Femur (tissue), 1 donor: ENCODE data around the gene CCDC174.
"Not testable (repeated sequence)": the region's sequence is repeated elsewhere in the genome, so short reads cannot be mapped to it uniquely, and the experiment has no call there.

Source experiments
- DNase-seq: peaks from one replicate; pipeline ENCODE4 v3.0.0-alpha.2; 2017

CCDC174 gene

DNA sequence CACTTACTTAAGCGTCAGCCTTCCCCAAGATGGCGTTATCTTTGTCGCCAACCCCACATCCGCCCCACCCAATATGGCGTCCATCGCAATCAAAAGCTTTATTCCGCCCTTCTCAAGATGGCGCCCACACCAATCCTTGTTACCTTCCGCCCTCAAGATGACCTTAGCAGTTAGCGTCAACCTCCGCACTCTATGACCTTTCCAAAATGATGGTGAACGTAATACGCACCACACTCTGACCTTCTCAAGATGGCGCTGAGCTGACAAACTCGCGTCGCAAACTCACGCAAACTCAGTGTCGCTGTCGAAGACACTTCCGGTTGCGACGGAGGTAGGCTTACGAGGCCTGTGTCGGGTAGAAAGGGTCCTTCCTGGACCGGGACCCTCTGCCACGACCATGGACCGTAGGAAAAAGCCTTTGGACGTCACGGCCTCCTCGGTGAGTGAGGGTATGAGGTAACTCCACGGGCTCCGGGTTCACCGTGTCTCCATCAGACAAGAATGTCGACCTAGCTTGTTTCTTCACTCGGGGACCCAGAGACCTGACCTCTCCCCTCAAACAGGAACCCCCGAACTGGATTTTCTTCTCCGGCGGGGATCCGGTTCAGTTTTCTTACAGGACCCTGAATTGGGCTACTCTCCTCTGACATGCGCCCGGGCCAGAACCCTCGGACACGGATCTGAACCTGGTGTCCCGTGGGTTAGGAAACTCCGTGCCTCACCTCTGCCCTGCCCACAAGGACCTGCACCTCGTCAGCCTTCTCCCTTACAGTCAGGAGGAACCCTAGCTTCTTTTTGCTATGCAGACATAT, at the start of gene CCDC174:
Gene CCDC174 (plus strand): TSS at position 323 of the 812 bp plus-strand sequence. CDS start 75 bp downstream, at position 398.
- peak; percentile 97 for DNase-seq

DNA sequence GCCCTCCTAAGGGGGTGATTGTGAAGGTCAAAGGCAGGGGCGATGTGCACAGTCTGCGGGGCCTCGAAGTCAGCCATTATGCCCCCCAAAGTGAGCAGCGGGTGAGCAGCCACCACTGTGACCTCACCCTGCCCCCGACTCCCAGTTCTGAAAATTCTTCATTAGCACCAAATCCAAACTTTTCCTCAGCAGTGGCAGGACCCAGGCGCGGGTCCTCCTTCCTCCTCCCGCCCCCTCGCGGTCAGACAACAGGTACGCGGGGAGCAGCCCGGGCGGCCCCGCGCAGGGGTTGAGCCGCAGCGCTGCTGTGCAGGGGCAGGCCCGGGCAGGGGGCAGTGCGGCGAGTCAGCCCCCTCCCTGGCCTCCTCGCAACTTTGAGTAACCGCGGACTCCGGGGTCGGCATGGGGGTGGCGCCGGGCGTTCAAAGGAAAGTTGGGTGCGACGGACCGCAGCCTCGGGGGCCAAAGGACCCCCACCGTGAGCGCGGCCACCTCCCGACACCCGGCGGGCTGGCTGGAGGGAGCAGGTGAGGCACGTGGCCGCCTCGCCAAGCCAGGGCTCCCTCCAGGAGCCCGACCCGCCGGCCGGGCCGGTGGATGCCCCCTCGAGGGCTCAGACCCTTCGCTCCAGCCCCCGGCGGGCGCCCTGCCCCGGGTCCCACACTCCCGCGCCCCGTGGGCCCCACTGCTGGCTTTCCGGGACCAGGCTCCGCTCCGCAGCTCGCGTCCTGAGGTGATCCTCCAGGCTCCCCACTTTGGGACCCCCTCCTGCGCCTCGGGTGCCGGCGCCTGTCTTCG, 49.4 kb upstream of the CCDC174 start:
- DNase-seq, result no peak

DNA sequence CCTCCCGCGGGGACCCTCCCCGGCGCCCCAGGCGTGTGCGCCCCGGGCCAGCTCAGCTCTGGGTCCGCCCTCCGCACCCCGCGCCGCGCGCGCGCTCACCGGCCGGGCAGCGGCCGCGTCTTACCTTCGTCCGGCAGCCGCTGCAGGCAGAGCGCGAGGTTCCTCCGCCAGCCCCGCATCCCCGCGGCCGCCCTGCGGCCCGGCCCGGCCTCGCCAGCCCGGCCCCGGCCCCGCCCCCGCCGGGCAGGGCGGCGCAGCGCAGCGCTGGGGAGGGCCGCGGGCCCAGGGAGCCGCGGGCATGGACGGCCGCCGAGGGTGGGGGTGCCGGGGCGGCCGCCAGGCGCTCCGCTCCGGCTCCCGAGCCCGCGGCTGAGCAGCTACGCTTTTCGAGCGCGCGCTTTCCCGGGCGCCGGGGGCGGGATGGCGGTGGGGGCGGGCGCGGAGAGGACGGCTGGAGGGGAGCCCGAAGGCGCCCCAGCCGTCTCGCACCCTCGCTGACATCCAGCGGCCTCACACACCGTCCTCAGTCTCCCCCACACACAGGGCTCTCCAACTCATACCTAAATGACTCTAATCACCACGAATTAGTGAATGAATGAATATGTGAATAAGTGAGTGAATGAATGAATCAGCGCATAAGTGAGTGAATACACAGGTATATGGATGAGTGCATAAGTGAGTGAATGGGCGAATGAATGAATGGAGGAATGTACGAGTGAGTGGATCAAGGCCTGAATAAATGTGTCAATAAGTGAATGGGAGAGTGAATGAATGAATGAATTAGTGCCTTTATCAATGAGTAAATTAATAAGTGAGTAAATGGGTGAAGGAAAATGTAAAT, 48.5 kb upstream of the CCDC174 start:
- no peak for DNase-seq

DNA sequence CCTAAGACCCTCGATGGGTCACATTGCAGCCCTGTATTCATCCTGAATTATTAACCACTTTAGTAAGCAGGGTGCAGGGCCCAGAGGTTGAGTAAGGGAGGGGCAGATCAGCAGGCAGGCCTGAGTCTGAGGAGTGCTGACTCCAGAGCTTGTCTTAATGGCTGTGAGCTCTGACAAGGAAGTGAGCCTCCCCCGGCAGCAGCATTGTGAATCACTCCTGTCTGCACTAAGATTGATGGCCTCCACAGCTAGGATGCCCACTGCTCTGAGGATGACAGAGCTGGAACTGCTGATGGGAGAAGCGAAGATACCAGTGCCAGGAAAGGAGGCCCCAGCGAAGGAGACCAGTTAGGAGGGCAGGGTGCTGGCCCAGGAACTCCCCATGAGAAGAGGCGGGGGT, 46.5 kb upstream of the CCDC174 start:
- no peak for DNase-seq

DNA sequence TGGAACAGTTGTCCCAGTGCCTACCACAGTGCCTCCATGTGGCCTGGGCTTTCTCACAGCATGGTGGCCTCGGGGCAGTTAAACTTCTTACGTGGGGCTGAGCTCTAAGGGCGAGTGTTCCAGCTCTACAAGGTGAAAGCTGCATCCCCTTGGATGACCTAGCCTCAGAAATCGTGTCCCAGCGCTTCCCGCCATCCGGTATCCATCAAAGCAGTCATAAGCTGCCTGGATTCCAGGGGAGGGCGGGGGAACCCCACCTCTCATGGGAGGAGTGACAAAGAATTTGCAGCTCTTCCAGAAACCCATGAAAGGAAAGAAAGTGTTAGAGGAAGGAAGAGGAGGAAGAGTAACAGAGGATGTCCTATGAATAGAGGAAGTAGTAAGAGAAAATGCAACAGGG, 45.8 kb upstream of the CCDC174 start:
- DNase-seq, result no peak

DNA sequence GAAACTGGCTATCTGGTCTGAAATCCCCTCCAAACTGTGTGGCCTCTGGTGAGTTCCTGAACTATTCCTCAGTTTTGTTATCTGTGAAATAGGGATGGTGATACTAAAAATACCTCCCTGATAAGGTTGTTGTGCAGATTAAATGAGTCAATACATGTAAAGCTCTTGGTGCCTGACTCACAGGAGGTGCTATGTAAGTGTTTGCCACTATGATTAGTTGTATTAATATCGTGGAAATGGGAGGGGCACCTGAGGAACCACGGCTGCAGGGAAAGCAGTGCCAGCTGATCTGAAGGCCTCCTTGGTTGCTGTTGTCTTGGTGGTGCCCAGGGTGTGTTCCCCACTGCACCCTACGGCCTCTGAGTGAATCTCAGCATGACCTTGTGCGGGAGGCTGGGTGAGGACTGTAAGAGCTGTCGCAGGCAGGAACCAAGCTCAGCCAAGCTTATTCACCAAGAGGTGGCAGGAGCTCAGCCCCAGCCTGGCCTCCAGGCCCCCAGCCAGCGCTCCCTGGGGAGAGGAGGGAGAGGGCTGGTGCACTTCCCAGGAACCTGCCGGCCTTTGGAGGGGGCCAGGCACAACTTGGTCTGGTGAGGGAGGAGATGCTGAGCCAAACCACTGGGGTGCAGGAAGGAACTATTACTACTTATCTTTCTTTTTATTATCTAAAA, 44.8 kb upstream of the CCDC174 start:
- no peak for DNase-seq

DNA sequence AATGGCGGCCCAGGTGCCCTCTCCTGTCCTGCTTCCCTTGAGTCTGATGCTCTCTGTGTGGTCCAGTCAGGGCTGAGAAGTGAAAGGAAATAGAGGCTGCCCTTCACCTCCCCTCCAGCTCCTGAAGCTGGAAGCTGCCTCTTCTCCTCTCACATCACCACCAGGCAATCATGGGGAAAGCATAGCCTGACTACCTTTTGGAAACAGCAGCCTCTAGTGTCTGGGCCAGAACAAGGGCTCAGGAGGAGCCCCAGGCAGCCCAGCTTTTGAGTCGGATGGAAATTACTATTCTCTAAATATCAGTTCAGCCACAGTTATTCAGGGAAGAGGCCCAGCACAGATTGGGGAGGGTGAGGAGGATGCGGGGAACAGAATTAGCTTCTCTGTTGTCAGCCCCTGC, 43.3 kb upstream of the CCDC174 start:
- DNase-seq, result no peak

DNA sequence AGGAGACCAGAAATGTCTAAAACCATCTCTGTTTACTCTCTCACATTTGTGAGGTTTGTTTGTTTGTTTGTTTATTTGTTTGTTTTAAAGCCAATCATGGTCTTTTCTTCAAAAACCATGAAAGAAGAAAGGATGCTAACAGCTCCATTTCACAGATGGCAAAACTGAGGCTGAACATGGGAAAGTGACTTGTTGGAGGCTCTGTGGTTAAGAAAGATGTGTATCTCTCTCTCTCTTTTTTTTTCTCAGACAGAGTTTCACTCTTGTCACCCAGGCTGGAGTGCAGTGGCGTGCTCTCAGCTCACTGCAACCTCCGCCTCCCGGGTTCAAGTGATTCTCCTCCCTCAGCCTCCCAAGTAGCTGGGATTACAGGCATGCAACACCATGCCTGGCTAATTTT, 42.5 kb upstream of the CCDC174 start:
- not testable (repeated sequence) for DNase-seq

DNA sequence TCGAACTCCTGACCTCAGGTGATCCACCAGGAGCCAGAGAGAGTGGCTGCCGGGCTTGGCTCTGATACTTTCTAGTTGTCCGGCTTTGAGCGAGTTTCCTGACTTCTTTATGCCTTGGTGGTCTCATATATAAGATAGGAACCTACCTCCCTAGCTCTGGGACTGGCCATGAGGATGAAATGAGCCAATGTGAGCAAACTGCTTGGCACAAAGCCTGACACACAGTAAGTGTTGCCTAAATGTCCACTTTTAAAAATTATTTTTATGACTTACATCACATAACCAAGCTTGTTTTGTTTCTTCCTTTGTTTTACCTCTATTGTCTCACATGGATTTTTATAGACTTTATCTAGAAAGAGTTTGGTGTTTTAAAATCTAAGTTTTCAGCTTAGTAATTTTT, 42.1 kb upstream of the CCDC174 start:
- no peak for DNase-seq

DNA sequence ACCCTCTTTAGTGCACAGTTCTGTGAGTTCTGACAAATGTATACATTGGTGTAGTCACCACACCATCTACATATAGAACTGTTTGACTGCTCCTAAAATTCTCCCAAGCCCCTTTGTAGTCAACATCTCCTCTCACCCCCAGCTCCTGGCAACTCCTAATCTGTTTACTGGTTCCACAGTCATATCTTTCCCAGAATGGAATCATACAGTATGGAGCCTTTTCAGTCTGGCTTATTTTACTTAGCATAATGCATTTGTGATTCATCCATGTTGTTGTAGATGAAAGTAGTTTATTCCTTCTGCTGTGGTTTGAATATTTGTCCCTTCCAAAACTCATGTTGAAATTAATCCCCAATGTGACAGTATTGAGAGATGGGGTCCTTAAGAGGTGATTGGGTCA, 41.6 kb upstream of the CCDC174 start:
- DNase-seq, result no peak

DNA sequence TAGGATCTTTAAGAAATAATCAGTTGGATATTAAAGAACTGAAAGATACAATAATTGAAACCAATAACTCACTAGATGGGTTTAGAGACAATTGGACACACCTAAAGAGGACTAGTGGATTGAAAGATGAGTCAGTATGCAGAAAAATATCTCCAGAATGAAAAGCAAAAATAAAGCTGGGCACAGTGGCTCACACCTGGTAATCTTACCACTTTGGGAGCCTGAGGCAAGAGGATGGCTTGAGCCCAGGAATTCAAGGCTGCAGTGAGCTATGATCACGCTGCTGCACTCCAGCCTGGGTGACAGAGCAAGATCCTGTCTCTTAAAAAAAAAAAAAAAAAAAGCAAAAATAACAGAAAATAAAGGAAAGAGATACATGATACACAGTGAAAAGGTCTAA, 37.4 kb upstream of the CCDC174 start:
- DNase-seq, result no peak

DNA sequence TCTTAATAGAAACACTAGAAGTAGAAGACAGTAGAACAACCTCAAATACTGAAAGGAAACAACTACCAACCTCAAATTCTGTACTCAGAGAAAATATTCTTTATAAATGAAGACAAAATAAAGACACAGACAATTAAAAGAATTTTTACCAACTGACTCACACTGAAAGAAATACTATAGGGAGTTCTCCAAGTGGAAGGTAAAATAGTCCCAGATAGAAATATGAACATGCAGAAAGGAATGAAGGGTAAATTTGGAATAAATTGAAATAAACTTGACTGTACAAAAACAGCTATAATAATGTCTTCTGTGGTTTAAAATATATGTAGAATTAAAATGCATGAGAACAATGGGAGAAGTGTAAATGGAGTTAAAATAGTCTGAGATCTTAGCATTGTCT, 36.7 kb upstream of the CCDC174 start:
- DNase-seq, result no peak

DNA sequence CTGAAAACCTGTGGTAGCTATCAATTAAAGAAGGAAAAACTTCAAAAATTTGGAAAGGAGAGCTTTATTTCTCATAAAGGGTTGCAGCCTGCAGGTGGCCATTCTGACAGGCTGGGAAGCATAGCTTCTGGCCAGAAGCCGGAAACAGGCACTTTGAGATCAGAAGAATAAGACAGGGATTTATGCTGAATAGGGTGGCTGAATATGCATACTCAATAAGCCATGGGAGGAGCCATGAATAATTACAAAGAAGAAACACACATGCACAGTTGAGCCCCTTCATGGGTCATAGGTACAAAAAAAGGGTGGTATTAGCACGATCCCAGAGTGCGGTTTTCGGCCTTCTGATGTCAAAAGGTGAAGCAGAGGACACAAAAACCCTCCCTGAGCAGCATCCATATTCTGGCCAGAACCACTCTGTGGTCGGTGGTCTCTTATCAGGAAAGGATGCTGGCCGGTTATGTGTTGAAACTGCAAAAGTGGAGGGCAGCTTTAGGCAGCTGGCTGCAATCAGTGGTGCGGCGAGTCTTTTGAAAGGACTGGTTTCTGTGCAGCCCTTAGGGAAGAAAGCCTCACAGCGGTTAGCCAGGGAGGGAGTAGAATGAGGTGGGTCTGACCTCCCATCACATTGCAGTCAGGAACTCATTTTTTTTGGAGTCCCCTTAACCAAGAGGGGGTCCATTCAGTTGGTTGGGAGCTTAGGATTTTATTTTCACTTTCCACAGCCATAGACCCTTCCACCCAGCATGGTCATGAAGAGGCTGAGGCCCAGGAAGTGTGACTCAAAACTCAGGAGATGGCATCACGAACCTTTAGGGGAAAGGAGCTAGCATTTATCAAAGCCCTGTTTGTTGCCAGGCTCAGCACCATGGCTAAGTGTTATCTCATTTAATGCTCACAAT, 34.7 kb upstream of the CCDC174 start:
- DNase-seq, result no peak

DNA sequence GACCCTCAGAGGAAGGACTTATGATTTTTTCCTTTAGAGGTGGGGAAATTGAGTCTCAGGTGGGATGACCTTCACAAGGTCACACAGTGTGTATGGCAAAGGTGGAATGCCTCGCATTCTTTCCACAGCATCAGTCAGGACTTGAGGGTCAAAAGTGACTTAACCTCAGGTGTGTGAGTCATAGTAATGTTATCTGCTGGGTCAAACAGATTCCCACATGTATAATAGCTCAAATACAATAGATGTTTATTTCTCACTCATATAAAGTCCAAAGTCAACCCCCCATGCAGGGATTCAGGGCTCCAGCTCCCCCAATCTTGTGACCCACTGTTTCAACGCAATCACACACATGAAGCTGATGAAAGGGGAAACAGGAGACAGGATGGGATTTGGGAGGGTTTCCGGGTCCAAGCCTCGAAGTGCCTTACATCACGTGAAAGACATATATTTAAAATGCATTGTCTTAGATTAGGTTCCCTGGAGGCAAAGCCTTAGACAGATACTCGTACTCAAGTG, 34.0 kb upstream of the CCDC174 start:
- no peak for DNase-seq

DNA sequence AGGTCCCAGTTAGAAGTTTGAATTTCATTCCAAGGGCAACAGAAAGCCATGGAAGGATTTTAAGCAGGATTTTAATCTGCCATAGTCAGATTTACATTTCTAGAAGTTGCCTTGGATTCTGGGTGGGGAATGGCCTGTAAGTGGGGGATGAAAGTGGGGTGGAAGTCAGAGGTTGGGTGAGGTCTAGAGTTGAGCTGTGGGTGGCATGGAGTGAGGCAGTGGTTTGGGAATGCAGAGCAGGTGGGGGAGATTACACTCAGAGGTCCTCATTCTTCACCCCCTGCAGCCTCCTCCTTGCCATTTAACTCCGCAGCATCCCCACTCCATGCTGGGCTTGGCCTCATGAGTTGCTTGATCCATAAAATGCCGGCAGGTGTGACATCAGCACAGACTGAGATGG, 32.0 kb upstream of the CCDC174 start:
- no peak for DNase-seq

DNA sequence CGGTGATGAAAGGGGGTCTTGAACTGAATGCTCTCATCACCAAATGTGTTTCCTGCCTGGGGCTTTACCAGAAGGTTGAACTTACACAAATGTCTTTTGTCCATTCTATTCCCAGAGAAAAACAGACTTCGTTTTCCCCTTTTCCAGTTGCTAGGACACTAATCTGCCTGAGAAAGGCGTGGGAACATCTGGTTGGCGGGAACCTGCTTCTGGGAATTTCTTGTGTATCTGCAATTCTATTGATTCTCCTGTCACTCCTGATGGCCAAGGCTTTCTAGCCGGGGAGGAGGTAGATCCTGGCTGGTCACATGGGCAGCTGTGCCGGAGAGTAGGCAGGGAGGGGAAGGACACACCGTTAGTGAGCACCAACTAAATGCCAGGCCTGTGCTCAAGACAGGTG, 31.1 kb upstream of the CCDC174 start:
- DNase-seq, result peak; percentile 32

DNA sequence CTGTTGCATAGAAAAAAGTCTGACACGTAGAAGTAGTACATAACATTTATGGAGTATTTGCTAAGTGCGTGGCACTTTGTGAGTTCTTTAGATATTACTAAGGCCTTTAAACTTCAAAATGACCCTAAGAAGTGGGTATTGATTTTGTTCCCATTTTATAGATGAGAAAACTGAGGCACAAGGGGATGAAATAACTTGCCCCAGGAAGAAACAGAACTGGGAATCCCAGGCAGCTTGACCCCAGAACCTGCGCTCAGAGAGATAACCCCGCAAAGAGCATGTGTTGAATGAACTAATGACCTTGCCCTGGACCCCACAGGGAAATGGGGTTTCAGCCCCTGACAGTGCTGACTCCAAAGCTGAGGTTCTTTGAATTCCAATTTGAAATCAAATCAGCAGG, 30.5 kb upstream of the CCDC174 start:
- no peak for DNase-seq

DNA sequence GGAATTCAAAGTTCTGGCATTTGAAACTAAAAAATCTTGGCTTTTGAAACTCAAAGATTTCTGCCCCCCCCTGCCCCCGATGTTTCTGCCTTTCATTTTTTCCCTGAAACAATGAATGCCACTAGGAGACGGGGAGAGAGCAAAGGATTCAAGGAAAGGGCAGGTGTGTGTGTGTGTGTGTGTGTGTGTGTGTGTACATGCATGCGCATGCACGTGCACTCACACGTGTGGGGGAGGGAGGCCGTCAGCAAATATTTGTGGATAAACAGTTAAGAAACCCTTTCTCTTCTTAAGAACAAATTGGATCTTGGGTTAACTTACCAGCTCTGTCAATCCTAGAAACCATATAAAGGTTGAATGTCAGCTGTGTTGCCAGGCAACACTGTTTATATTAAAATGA, 29.2 kb upstream of the CCDC174 start:
- no peak for DNase-seq

DNA sequence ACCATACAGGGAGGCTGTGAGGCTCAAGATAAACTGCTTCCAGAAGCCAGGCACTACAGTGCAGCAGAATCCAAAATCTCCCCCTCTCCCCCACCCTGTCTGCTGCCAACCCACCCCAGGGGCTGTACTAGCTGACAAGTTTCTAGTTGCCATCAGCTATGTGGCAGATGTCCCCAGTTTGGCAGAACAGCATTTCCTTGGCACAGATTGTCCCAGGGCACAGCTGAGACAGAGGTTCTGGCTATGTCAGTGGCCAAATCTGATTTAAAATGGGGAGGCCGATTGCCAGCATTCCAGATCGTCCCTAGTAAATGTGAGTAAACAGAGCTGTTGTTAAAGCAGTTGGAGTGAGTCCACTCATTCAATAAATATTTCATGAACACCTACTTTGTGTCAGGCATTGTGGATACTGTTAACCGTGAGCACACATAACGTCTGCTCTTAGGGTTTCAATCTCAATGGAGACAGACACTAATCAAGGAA, 28.0 kb upstream of the CCDC174 start:
- peak; percentile 50 for DNase-seq

DNA sequence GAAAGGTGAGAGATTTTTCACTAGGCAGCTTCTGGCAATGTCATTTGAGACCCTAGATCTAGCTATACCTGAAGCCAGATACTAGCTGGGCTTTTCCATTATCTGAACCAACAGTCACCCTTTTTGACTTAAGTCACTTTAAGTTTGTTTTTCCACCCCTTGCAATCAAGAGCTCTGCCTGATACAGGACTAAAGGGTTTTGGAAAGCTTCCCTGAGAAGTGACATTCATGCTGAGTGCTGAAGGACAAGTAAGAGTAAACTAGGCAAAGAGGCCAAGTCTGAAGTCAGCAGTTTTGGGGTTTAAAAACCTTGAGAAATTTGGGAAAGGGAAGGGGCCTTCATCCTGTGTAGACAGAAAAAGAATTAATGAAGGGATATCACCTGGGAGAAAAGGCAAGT, 27.1 kb upstream of the CCDC174 start:
- no peak for DNase-seq

DNA sequence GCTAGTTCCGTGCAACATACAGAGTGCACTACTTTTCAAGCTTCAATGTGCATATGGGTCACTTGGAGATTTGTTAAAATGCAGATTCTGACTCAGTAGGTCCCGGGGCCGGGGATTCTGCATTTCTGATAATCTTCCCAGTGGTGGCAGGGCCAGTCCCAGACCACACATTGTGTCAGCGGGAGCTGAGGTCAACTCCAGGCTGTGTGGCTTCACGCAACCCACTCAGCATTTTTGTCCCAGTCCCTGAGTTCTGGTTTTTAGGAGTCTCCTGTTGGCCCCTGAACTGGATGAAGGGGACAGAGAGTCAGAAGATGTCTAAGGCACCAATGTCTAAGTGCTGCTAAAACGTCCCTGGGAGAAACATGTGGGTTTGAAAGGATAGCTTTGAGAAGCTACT, 26.1 kb upstream of the CCDC174 start:
- no peak for DNase-seq
